OCI-LY3 (cell line): Measurements from ENCODE around the gene CCT3.

ENCODE experiments used
- H2AFZ ChIP-seq: fragments of 200-600, 300-600 bp; shearing (Covaris generic); 2 replicates; pipeline ENCODE4 v1.6.0; 2014; ENCODE audit warnings: antibody characterized with exemption, low read depth, low read length
- H3K27ac ChIP-seq: fragments of 200-600, 300-600 bp; sonication (generic); 2 replicates; pipeline ENCODE4 v1.5.1; 2014; ENCODE audit warnings: mild to moderate bottlenecking, low read length, moderate library complexity, mixed read lengths
- H3K27me3 ChIP-seq: fragments of 200-600, 300-600 bp; sonication (generic); 2 replicates; pipeline ENCODE4 v1.6.1; 2014; ENCODE audit warnings: low read depth, low read length, mixed read lengths
- H3K36me3 ChIP-seq: fragments of 200-600, 300-600 bp; sonication (generic); replicated peaks from 2 replicates; pipeline ENCODE3; 2014; ENCODE audit warnings: low read depth, low read length, mixed read lengths
- H3K4me1 ChIP-seq: fragments of 300-600, 200-600 bp; sonication (generic); 2 replicates; pipeline ENCODE4 v1.6.1; 2014; ENCODE audit warnings: low read length, mixed read lengths
- H3K4me2 ChIP-seq: fragments of 200-600, 300-600 bp; sonication (generic); 2 replicates; pipeline ENCODE4 v1.6.1; 2014; ENCODE audit warnings: low read length, mixed read lengths
- H3K4me3 ChIP-seq: fragments of 300-600, 200-600 bp; sonication (generic); 2 replicates; pipeline ENCODE4 v1.5.1; 2014; ENCODE audit warnings: antibody characterized with exemption, mild to moderate bottlenecking, low read length, moderate library complexity
- H3K79me2 ChIP-seq: fragments of 300-600, 200-600 bp; shearing (Covaris generic); 2 replicates; pipeline ENCODE4 v1.6.1; 2014; ENCODE audit warnings: mild to moderate bottlenecking, low read length, mixed read lengths
- H3K9ac ChIP-seq: fragments of 300-600, 200-600 bp; shearing (Covaris generic); 2 replicates; pipeline ENCODE4 v1.6.0; 2014; ENCODE audit warnings: mild to moderate bottlenecking, low read length, moderate library complexity
- H3K9me3 ChIP-seq: fragments of 200-600, 300-600 bp; shearing (Covaris generic); 2 replicates; pipeline ENCODE4 v1.6.1; 2014; ENCODE audit warnings: low read length, mixed read lengths; ENCODE audit not compliant: insufficient read depth
- H4K20me1 ChIP-seq: fragments of 200-600, 300-600 bp; sonication (generic); 2 replicates; pipeline ENCODE4 v1.6.1; 2016; ENCODE audit warnings: low read length, mixed read lengths; ENCODE audit not compliant: insufficient read depth
- CTCF ChIP-seq: fragments of 200-600, 300-600 bp; sonication (generic); IDR thresholded peaks from 2 replicates; pipeline ENCODE4 v1.5.1; 2014; ENCODE audit warnings: antibody characterized with exemption, low read length, low read depth
- EZH2phosphoT487 ChIP-seq: fragments of 200-600 bp; shearing (Covaris generic); IDR thresholded peaks from 2 replicates; pipeline ENCODE4 v1.6.1; 2018; ENCODE audit warnings: antibody characterized with exemption, mixed run types, low read depth

Gene CCT3

GRCh38 chr1:156383023-156383422, 44.9 kb upstream of the CCT3 start:
- peaks cover 9% of the 10 kb centered on the region; the same call in 1 of the 2 replicates for H3K4me1 ChIP-seq
- no peak overlapping the region for H3K4me3 ChIP-seq
- H3K27me3 ChIP-seq, result no peaks in the 10 kb centered on the region
- no peaks in the 10 kb centered on the region for H3K9me3 ChIP-seq
- H3K36me3 ChIP-seq, result no peaks in the 10 kb centered on the region
- H3K79me2 ChIP-seq, result no peaks in the 10 kb centered on the region
- TF ChIP-seq EZH2phosphoT487 (no peak), CTCF (peak; percentile 94)
- no peak overlapping the region for H3K27ac ChIP-seq
- no peak overlapping the region for H3K9ac ChIP-seq
- H3K4me2 ChIP-seq, result 0 out of 2 replicates have a peak overlapping the region, but pooled peaks have one; percentile 23
- H4K20me1 ChIP-seq, result no peaks in the 10 kb centered on the region
- peak overlapping the region; percentile 62 for H2AFZ ChIP-seq

GRCh38 chr1:156382561-156382960, 44.5 kb upstream of the CCT3 start:
- Histone ChIP-seq H3K4me2 (0 out of 2 replicates have a peak overlapping the region, but pooled peaks have one; percentile 23), H4K20me1 (no peaks in the 10 kb centered on the region), H3K79me2 (no peaks in the 10 kb centered on the region), H2AFZ (peak overlapping the region; percentile 62), H3K36me3 (no peaks in the 10 kb centered on the region), H3K4me3 (no peak overlapping the region), H3K27ac (no peak overlapping the region), H3K9ac (no peak overlapping the region), H3K9me3 (no peaks in the 10 kb centered on the region), H3K4me1 (peaks cover 9% of the 10 kb centered on the region; the same call in 1 of the 2 replicates), H3K27me3 (no peaks in the 10 kb centered on the region)
- TF ChIP-seq EZH2phosphoT487, result no peak
- no peak for TF ChIP-seq CTCF

DNA sequence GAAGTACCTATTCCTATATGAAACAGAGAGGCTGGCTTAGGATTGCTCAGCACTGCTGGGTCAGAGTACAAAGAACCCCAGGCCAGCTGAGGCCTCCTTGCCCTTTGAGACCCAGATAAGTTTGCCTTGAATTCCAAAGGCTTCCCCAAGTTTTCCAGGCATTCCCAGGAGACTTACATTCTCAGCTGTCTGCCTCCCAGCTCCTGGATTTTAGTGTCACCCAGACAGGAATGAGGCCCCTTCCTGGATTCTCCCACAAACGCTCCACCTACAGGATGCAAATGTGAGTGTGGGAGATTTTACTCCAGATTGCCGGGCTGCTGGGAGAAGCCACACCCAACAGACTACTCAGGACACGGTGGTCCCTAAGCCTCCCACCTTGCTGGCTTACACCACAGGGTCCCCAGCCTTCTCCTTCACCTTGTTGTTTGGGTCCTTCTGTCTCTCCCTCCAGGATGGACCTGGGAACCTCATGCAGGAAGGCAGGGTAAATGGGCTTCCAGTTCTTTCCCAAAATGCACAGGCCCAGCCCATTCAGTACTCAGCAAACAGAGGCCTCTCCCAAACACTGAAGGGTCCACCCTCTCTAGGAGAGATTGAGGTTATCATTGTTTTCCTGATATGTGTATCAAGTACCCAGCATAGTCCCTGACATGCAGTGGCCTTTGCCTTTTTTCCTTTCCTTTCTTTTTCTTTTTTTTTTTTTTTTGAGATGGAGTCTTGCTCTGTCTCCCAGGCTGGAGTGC, 41.5 kb upstream of the CCT3 start:
- no peak overlapping the region for H2AFZ ChIP-seq
- no peak for TF ChIP-seq EZH2phosphoT487
- H3K79me2 ChIP-seq, result no peaks in the 10 kb centered on the region
- no peaks in the 10 kb centered on the region for H3K9me3 ChIP-seq
- no peaks in the 10 kb centered on the region for H4K20me1 ChIP-seq
- H3K4me3 ChIP-seq, result no peak overlapping the region
- H3K9ac ChIP-seq, result no peak overlapping the region
- no peak overlapping the region for H3K4me2 ChIP-seq
- peaks cover 3% of the 10 kb centered on the region; the same call in 1 of the 2 replicates for H3K4me1 ChIP-seq
- H3K36me3 ChIP-seq, result no peaks in the 10 kb centered on the region
- H3K27ac ChIP-seq, result no peak overlapping the region
- H3K27me3 ChIP-seq, result 0 out of 2 replicates have a peak, but pooled peaks cover 5% of the 10 kb centered on the region

DNA sequence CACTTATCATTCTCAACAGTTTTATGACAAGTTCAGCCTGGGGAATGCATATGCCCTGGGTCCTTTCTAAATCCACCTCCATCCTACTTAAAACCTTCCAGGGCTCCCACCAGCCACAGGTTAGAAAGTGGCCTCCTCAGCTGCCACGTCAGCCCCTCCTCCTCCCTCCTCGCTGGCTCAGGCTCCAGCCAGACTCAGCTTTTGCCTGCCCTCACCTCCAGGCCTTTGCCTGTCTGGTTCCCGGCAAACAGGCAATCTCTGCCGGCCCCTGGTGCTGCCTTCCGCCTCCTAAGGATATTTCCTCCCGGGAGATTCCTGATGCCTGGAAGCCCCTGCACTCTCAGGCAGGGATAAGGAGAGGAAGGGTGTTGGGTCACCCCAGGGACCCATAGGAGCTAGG, 40.5 kb upstream of the CCT3 start:
- H3K79me2 ChIP-seq, result no peaks in the 10 kb centered on the region
- no peaks in the 10 kb centered on the region for H4K20me1 ChIP-seq
- no peak overlapping the region for H2AFZ ChIP-seq
- no peaks in the 10 kb centered on the region for H3K36me3 ChIP-seq
- TF ChIP-seq CTCF (no peak), EZH2phosphoT487 (no peak)
- H3K9me3 ChIP-seq, result no peaks in the 10 kb centered on the region
- H3K27ac ChIP-seq, result no peak overlapping the region
- H3K4me3 ChIP-seq, result no peak overlapping the region
- H3K4me2 ChIP-seq, result no peak overlapping the region
- peaks cover 13% of the 10 kb centered on the region for H3K27me3 ChIP-seq
- peaks cover 3% of the 10 kb centered on the region; the same call in 1 of the 2 replicates for H3K4me1 ChIP-seq
- no peak overlapping the region for H3K9ac ChIP-seq
